Measurements from ENCODE around the gene CELA3B.
A peak's percentile ranks its signal among the peaks of the same experiment; 100 is the strongest.
"Not testable (repeated sequence)": the region's sequence is repeated elsewhere in the genome, so short reads cannot be mapped to it uniquely, and the experiment has no call there.

Gene CELA3B

DNA sequence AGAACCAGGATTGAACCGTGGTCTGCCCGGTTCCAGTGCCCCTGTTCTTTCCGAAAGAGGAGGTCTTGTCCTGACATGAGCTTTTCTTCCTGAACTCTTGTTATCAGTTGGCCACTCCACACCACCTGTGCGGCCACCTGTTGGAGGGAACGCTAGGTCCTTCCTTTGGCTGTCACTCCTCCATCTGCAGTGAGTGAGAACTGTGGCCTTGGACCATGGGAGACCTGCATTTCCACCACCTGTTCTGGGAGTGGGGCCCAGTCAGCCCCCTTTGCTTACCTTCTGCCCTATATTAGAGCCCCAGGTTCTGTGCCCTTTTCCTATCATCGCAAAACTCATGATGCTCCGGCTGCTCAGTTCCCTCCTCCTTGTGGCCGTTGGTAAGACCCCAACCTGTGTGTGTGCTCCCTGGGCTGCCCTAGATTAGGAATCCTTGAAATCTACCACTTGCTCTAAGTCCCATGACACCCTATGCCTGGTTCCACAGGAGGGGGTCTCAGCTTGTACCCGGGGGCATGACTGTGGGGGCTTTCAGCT, at the start of gene CELA3B:
CELA3B (plus strand) TSS at position 320 of the 537 bp plus-strand sequence; CDS start at position 338, 18 bp downstream.
- not testable (repeated sequence) for DNase-seq

DNA sequence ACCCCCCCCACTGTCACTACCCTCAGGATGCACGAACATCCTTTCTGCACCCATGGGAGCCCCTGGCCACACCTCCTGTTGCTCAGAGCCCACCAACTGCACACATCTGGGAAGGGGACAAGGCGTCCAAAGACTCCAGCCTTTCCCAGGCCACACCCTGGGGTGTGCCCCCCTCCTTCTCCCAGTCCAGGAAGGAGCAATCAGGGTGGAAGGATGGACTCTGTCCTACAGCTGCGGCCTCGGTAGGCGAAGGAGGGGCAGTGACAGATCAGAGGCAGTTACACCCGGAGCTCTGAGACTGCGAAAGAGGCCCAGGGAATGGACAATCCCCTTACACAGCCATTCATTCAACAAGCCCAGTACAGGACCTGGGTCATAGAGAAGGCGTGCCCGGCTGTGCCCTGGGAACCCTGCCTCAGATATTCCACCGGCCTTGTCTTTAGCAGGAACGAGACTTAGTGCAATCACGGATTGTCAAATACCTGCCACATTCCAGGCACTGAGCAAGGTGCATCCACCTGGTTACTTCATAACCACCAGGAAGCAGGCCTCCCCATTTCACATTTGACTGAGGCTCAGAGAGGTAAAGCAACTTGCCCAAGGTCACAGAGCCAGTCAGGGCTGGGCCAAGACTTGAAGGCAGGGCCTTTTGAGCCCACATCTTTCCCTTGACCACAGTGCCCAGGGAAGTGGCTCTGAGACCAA, 49.1 kb upstream of the CELA3B start:
- no peak for DNase-seq

GRCh38 chr1:21930080-21930571, 46.7 kb upstream of the CELA3B start:
- no peak for DNase-seq

DNA sequence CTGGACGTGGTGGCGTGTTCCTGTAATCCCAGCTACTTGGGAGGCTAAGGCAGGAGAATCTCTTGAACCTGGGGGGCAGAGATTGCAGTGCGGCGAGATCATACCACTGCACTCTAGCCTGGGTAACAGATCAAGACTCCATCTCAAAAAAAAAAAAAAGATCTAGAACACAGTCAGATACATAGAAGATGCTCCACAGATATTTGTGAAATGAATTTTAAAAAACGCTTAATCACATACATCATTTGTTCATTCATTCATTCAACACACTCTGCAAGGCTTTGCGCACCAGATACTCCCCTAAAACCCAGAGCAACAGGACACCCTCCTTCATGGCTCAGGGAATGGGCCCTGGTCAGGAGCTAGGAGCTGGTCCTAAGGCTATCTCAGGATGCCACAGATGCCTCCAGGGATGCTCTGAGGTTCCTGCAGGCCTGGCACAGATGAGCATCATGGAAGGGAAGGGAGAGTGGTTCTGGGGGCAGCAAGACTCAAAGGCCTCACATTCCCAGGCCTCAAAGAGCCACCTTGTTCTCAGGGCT, 46.1 kb upstream of the CELA3B start:
- no peak for DNase-seq

DNA sequence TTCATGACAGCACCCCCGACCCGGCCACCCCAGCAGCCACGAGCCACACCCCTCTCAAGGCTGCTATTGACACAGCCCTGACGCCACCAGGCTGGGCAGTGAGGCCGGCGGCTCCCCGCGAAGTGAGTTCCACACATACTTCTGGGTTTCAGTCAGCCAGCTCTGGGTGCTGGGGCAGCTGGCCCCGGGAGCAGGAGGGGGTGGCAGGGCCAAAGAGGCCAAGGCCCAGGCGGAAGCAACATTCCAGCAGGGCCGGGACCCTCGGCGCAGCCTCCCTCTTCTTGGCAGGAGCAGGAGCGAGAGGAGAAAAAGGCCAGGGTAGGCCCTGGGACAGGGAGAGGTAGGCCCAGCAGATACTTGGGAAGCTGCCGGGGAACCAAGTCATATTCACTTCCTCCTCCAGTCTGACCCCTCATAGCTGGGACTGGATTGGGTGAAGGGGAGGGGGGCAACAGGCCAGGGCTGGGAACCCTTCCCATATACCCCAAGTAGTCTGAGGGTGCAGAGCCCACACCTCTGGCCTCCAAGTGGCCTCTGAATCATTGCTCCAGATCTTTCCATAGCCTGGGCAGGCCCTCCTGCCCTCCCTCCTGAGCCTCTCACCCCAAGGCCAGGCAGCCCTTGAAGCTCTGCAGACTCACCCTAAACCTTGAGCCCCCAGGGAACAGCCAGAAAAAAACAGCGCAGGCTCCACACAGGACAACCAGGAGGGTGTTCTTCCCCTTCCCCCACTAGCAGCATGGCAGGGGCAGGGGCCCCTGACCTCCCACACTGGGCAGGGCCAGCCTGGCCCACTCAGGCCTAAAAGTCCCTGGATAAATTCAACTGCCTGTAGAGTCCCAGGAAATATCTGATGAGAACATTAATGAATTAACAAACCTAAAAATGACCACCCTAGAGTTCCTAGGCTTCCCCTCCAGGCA, 45.4 kb upstream of the CELA3B start:
- DNase-seq: no peak

- DNase-seq: no peak
Observed at GRCh38 chr1:21932127-21932526, 44.7 kb upstream of the CELA3B start.

GRCh38 chr1:21933397-21934248, 43.2 kb upstream of the CELA3B start:
- DNase-seq: no peak

GRCh38 chr1:21935393-21935804, 41.4 kb upstream of the CELA3B start:
- no peak for DNase-seq

- no peak for DNase-seq
Observed at GRCh38 chr1:21935891-21936365, 40.9 kb upstream of the CELA3B start.

DNA sequence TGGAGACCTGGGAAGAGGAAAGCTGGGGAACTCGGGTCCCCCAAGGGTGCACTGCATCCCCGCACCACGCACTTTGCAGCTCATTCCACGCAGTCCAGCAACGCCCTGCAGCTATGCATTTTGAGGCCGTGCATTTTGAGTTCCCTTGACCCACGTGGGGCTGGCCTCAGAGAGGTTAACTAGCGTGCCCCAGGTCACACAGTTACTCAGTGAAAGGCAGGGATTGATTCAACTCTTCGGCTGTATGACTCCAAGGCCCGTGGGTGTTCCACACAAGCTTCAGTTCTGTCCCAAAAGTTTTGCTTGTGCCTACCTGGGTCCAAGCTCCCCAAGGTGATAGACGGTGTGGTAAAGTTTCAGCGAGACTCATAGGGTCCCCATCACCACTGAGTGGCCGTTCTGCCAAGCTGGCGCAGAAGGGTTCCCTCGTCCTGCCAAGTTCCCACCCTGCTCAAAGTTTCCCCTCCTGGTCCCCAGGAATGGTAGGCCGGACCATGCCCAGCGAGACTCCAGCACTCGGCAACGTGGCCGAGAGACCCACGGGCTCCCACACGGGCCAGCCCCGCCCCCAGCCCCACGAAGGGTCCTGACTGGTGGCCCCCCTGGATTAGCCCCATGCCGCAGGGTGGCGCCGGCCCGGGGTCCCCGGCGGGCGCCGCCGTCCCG, 40.3 kb upstream of the CELA3B start:
- DNase-seq: no peak

DNA sequence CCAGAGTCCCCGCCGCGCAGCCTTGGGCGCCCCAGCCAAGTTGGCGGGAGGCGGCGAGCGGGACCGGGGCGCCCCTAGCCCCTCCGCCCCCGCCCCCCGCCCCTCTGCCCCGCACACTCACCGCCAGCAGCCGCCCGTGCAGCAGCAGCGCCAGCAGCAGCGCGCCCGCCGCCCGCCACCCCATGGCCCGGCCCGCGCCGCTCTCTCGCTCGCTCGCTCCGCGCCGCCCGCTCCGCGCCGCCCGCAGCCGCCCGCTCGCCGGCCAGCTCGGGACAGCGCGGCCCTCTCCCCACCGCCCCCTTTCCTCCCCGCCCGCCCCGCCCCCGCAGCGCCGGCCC, 39.8 kb upstream of the CELA3B start, which contains the start of gene HSPG2:
HSPG2 (minus strand) TSS at position 277 of the 338 bp plus-strand sequence; CDS start at position 184, 93 bp downstream.
- no peak for DNase-seq

GRCh38 chr1:21937372-21938121, 39.3 kb upstream of the CELA3B start:
- peak; percentile 51 for DNase-seq

DNA sequence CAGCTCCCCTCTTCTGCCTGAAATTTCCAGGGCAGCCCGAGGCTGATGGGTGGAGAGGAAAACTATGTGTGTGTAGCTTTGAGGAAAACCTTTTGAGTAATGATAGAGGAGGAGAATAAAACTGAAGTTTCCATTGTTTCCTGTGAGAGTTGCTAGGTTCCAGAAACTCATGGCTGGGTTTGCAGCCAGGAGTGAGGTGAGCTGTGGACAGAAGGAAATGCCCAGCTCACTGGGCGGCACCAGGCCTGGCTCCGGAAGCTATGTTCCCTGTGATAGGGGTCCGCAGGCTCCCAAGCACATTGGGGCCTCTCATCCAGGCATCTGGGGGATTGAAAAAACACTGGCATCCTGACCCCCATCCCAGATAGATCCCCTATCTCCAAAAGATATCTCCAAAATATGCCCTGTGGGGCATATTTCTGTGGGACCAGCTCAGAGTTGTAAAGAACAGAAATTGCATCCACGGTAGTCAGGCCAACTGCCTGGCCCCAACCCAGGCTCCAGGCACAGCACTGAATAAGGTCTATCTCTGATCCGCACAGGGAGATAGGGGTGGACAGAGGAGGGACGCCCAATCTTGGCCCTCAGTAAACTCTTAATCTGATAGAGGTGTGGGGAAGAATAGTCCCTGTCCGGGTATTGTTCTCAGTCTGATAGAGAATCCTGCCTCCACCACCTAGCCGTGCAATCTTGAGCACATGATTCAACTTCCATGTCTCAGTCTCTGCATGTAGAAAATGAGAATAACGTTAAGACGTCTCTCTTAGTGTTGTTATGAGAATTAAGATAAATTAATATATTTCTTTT, 37.9 kb upstream of the CELA3B start:
- DNase-seq: no peak

DNA sequence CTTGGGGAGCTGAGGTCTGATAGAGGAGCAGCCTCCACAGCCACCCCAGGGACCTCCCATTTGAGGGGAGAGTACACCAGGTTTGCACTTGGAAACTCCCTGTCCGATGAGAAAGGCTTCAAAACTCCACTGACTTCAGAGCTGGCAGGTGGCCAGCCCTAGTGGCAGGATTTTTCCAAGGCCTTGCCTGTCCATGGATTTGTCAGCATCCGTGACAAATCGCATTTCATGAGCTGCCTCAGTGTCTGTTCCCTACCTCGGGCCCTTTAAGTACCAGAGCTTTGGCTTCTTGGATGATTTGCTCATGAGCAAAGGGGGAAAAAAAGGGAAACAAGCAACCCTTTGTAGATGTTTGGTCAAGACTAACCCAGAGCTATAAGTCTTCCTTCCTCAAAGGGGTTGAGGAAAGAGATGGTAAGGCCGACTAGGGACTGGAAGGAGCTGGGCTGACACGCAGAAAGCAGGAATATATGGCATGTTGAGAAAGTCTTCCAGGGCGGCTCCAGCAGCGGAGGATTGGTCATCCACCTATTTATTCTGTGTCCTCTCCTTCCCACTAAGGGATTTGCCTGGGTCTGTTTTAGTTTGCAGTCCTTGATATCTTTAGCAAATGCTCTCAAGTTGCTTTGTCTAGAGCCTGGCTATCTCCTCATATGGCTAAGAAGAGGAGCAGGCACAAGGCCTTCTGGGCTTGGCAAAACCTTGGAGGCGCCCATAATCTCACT, 37.0 kb upstream of the CELA3B start:
- DNase-seq: no peak

GRCh38 chr1:21940492-21940891, 36.3 kb upstream of the CELA3B start:
- no peak for DNase-seq

DNA sequence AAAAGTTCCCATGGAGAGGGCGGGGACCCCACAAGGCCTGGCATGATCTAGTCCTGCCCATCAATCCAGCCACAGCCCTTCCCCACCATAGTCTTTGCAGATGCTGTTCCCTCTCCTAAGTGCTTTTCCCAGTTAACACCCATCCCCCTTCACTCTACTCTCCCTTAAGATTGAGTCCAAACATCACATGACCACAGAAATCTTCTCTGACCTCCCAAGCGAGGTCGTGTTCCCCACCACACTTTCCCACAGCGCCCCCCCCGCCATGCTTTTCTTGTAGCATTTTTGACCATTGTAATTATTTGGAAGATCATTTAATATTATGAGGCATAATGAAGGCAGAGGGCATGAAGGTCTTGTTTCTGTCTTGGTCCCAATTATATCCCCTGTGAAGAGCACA, 35.5 kb upstream of the CELA3B start:
- DNase-seq: no peak

- no peak for DNase-seq
Observed at GRCh38 chr1:21942464-21942863, 34.4 kb upstream of the CELA3B start.

DNA sequence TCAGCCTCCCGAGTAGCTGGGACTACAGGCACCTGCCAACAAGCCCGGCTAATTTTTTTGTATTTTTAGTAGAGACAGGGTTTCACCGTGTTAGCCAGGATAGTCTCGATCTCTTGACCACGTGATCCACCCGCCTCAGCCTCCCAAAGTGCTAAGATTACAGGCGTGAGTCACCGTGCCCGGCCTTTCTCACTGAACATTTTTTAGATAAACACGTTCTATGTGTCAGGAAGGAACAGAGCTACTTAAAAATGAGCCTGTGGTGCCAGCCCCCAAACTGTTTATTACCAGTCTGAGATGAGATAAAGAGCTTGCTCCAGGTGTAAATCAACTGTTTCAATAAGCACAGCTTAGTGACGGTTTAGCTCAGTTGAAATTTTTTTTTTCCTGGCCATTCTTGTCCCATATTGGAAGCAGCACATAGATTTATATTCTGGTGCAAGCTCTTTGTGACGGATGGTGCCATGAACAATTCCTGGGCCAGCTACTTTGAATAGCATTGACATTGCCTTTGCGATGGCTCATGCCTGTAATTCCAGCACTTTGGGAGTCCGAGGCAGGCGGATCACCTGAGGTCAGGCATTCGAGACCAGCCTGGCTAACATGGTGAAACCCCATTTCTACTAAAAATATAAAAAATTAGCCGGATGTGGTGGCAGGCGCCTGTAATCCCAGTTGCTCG, 33.7 kb upstream of the CELA3B start:
- DNase-seq: not testable (repeated sequence)

GRCh38 chr1:21944733-21945073, 32.1 kb upstream of the CELA3B start:
- no peak for DNase-seq

All from activated CD4-positive, alpha-beta T cell treated with anti-CD3 and anti-CD28 coated beads, Interleukin-2, Interleukin-6, amounts not matched to agents 100 ng/mL and 50 ng/mL, durations not matched to agents 16 hours and 8 hours (primary cell).